ENCODE measurements around the gene ABCB6. TPM values are rescaled to one million over a fixed set of nuclear protein-coding genes. Genes with fewer than 3 reads are reported as not detected.

ABCB6 gene
- polyA plus RNA-seq, 1 donor from 2014 or later: 1.2 TPM

DNA sequence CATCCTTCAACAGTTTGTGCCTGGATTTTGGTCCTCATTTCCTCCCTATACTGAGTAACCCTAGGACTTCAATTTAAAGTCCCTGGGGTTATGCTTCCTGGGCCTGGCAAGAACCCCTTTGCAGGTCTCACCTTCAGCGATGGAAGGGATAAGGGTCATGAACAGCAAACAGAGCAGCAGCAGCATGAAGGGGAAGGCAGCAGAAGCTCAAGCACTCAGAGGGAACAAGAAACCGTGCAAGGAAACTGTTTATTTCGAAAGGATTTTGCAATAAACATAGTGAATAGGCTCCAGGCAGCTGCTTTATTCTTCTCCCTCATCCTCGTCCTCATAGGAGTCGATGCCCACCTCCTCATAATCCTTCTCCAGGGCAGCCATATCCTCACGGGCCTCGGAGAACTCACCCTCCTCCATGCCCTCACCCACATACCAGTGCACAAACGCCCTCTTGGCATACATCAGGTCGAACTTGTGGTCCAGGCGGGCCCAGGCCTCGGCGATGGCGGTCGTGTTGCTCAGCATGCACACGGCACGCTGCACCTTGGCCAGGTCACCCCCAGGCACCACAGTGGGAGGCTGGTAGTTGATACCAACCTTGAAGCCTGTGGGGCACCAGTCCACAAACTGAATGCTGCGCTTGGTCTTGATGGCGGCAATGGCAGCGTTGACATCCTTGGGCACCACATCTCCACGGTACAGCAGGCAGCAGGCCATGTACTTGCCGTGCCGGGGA, 31.5 kb upstream of the ABCB6 start:
- Mint-ChIP-seq H3K9me3 (no peaks in the 10 kb centered on the region), H3K27me3 (no peaks in the 10 kb centered on the region), H3K4me3 (peak overlapping the region; percentile 83 to 95 (median 89)), H3K4me1 (peaks cover 49 to 68% (median 54%) of the 10 kb centered on the region in 3 donors), H3K36me3 (peaks cover 7% of the 10 kb centered on the region), H3K27ac (peak overlapping the region; percentile 85 to 96 (median 92))

DNA sequence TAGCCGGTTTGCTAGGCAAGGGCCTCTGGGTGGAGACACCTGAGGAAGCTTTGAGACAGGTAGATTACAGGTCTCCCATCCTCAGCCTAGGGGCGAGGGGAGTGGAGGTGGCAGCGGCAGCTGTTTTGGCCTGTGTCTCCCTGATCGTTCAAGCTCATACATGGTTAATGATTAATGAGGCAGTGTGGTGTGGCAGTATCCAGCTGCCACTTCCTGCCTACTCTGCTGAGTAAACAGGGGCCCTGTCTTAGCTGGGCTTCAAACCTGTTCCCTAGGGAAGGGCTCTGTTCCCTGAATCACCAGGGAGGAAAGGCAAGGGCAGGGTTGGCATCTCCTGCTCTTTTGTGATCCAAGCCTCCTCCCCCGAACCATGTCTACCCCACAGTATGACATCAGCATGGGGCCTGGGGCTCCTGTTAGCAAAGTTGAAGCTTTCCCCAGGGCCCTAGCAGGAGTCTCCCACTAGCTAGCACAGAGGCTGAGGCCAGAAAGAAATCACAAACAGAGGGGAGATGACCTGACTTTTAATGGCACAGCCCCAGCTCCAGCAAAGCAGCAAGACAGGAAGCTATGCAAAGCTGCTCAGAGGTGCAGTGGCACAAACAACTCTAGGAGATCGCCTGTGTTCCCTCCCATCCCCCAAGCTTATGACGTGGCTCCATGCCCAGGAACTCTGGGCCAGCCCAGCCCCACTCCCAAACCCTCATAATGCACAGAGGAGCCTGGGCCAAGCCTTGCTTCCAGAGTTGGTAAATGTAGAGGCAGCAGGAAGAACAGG, 30.6 kb upstream of the ABCB6 start:
- peaks cover 50 to 68% (median 57%) of the 10 kb centered on the region in 3 donors for H3K4me1 Mint-ChIP-seq
- peaks cover 7% of the 10 kb centered on the region for H3K36me3 Mint-ChIP-seq
- H3K27me3 Mint-ChIP-seq: no peaks in the 10 kb centered on the region
- H3K27ac Mint-ChIP-seq: peak overlapping the region; percentile 85 to 96 (median 91)
- peak overlapping the region; percentile 83 to 95 (median 89) for H3K4me3 Mint-ChIP-seq
- H3K9me3 Mint-ChIP-seq: no peaks in the 10 kb centered on the region

DNA sequence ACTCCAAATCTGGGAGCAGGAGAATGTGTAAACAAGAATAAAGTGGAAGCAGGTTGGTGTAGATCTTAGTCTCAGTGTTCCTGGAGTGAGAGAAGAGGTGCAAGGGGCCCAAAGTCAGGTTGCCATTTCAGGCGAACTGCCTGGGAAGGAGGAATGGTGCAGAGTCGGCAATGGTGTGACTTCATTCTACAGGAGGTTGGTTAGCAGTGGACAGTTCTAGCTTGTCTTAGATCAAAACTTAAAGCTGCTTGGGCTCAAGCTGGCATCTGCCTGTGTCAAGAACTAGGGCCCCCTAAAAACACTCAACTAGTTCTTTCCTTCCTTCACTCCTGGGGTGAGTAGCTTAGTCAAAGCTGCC, 30.1 kb upstream of the ABCB6 start:
- peak overlapping the region; percentile 83 to 95 (median 89) for H3K4me3 Mint-ChIP-seq
- peaks cover 7% of the 10 kb centered on the region for H3K36me3 Mint-ChIP-seq
- no peaks in the 10 kb centered on the region for H3K9me3 Mint-ChIP-seq
- H3K27ac Mint-ChIP-seq: peak overlapping the region; percentile 85 to 96 (median 91)
- H3K27me3 Mint-ChIP-seq: no peaks in the 10 kb centered on the region
- peaks cover 50 to 68% (median 58%) of the 10 kb centered on the region in 3 donors for H3K4me1 Mint-ChIP-seq

DNA sequence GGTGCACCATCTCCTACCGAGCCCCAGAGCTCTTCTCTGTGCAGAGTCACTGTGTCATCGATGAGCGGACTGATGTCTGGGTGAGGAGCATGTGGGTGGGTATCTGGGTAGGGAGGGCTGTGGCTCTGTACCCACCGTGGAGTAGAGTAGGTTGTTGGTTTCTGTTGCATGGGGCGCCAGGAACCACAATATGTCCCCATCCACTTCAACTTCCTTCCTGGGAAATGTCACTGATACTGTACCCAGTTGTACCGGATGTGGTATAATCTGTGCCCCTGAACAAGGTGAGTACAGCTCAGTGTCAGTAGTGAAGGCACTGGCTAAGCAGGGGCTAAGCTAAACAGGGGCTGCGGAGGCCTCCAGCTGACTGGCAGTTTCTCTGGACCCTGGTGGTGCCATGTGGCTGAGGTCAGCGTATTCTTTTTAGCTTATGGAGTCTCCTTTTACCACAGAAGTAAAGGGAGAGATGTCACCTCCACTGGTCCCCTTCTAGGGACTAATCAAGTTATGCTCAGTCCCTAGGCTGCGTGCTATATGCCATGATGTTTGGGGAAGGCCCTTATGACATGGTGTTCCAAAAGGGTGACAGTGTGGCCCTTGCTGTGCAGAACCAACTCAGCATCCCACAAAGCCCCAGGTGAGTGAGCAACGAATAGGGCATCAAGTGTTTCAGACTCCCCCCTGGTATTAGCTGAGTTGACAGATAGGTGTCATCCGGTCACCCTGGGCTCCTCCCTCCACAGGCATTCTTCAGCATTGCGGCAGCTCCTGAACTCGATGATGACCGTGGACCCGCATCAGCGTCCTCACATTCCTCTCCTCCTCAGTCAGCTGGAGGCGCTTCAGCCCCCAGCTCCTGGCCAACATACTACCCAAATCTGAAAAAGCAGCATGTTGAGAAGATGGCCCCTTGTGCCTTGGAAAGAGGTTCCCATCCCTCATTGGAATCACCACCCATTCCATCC, 29.2 kb upstream of the ABCB6 start:
- H3K4me3 Mint-ChIP-seq: peak overlapping the region; percentile 83 to 95 (median 89)
- no peaks in the 10 kb centered on the region for H3K9me3 Mint-ChIP-seq
- peaks cover 50 to 68% (median 58%) of the 10 kb centered on the region in 3 donors for H3K4me1 Mint-ChIP-seq
- peaks cover 1% of the 10 kb centered on the region for H3K27me3 Mint-ChIP-seq
- peaks cover 7% of the 10 kb centered on the region for H3K36me3 Mint-ChIP-seq
- H3K27ac Mint-ChIP-seq: peak overlapping the region; percentile 85 to 96 (median 93)

DNA sequence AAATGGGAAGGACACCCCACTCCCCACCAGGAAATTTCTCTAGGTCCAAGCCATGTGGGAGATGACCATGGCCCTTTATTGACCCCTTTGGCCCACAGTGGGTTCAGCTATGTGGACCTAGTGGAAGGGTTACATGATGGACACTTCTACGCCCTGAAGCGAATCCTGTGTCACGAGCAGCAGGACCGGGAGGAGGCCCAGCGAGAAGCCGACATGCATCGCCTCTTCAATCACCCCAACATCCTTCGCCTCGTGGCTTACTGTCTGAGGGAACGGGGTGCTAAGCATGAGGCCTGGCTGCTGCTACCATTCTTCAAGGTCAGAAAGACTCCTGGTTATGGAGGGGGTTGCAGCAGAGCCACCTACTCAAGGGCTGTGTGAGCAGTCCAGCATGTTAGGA, 27.8 kb upstream of the ABCB6 start:
- H3K4me1 Mint-ChIP-seq: peaks cover 41 to 59% (median 53%) of the 10 kb centered on the region in 3 donors
- H3K9me3 Mint-ChIP-seq: no peaks in the 10 kb centered on the region
- H3K27ac Mint-ChIP-seq: peak overlapping the region in 2 of 3 donors; percentile 85 to 97
- H3K4me3 Mint-ChIP-seq: peak overlapping the region; percentile 41 to 95 (median 86)
- H3K36me3 Mint-ChIP-seq: peaks cover 4% of the 10 kb centered on the region
- H3K27me3 Mint-ChIP-seq: peaks cover 1% of the 10 kb centered on the region

DNA sequence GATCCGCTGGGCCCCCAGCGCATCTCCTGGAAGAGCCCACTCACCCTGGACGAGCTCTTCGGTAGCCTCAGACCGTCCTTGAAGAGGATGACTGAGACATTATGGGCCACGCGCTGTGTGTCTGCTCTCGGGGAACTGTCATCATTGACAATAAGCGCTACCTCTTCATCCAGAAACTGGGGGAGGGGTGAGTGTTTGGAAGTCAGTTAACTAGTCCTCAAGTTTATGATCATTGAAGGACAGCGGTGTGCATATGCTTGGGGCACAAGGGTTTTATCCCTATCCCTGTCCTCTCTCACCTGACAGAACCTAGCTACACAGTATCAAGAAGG, 27.1 kb upstream of the ABCB6 start:
- H3K4me3 Mint-ChIP-seq: peak overlapping the region; percentile 84 to 96 (median 92)
- no peaks in the 10 kb centered on the region for H3K9me3 Mint-ChIP-seq
- H3K27me3 Mint-ChIP-seq: peaks cover 1% of the 10 kb centered on the region
- peaks cover 3% of the 10 kb centered on the region for H3K36me3 Mint-ChIP-seq
- peak overlapping the region; percentile 85 to 98 (median 97) for H3K27ac Mint-ChIP-seq
- H3K4me1 Mint-ChIP-seq: peaks cover 34 to 52% (median 46%) of the 10 kb centered on the region in 3 donors

DNA sequence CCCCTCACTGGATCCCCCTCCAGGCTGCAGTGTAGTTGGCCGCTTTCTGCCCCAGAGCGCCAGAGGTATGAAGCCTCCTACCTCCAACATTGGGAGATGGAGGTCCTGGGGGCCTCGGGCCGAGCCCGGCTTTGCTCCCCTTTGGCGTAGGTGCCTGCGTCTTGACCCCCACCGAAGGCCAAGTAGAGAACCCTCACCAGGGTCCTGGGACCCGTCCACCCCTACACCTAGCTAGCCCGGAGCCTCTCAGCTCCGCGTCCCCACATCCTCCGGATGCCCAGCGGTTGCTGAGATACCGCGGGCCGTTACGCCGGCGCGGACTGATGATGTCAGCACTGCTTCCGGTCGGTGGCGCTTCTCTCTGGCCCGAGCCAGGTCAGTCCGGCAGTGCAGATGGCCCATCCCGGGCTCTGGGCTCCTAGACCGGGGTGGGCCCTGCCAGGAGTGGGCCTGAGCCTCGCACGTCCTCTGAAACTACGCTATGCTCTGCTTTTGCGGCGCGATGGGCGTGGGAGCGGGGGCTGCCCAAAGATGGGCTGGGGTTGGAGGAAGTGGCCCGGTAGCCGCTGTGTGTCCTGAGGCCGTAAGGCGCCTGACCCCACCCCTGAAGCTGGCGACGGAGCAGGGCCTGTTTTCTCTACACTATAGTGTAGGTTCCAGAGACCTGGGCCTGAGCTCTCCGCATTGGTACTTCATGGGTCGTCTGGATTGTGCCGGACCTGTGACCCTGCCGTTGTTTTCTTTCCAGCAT, 26.6 kb upstream of the ABCB6 start, which contains the start of the genes GLB1L and STK16:
TSS of gene GLB1L (minus strand) at position 297 of the 751 bp plus-strand sequence. CDS start 1,871 bp downstream, outside the sequence.
TSS of gene STK16 (plus strand) at position 332 of the 751 bp plus-strand sequence. CDS start 521 bp downstream, outside the sequence.
- peaks cover 1% of the 10 kb centered on the region for H3K36me3 Mint-ChIP-seq
- peaks cover 1% of the 10 kb centered on the region for H3K27me3 Mint-ChIP-seq
- no peaks in the 10 kb centered on the region for H3K9me3 Mint-ChIP-seq
- H3K4me1 Mint-ChIP-seq: peaks cover 33 to 47% (median 43%) of the 10 kb centered on the region in 3 donors
- peak within 1 kb of the TSS; percentile 84 to 96 (median 92) for H3K4me3 Mint-ChIP-seq
- peak within 1 kb of the TSS; percentile 85 to 98 (median 97) for H3K27ac Mint-ChIP-seq

DNA sequence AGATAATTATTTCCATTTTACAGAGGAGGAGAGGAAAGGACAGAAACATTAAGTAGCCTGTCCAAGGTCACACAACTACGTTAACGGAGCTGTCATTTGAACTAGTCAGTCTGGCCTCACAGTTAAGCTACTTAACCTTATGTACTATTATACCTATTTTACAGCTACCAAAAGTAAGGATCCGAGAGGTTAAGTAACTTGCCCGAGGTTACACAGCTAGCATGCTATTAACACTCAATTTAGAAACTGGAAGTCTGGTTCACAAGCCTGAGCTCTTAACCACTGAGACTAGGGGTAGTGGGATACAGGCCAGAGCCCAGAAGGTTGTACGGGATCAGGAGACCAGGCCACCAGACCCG, 26.0 kb upstream of the ABCB6 start:
- Mint-ChIP-seq H3K36me3 (peaks cover 1% of the 10 kb centered on the region), H3K9me3 (no peaks in the 10 kb centered on the region), H3K4me1 (peaks cover 27 to 42% (median 41%) of the 10 kb centered on the region in 3 donors)

DNA sequence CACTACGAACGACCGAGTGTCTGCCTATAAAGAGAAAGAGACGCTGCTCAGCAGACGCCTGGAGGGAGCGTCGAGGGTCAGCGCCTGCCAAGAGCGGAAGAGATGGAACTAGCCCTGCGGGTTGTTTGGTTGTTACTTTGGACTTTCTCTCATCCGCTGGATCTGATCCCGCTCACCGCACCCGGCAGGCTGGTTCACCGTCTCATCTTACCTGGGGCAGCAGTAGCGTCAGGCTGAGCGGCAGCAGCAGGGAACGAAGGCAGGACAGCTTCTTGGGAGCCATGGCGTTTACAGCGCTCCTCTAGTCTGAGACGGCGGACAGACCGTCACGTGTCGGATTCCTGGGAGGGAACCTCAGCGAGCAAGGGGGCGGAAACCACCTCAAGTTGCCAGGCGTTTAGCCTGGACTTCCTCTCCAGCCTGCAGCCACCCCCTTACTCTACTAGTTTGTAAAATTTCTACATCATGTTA, 24.6 kb upstream of the ABCB6 start:
- H3K36me3 Mint-ChIP-seq: peaks cover 1% of the 10 kb centered on the region
- H3K27me3 Mint-ChIP-seq: peaks cover 1% of the 10 kb centered on the region
- peak overlapping the region; percentile 39 to 68 (median 50) for H3K4me3 Mint-ChIP-seq
- H3K27ac Mint-ChIP-seq: peak overlapping the region; percentile 63 to 73 (median 72)
- no peaks in the 10 kb centered on the region for H3K9me3 Mint-ChIP-seq
- H3K4me1 Mint-ChIP-seq: peaks cover 15 to 29% (median 28%) of the 10 kb centered on the region in 3 donors

More for the DNA sequence above, 26.0 kb upstream of the ABCB6 start:
- Mint-ChIP-seq H3K4me3 (peak overlapping the region; percentile 84 to 96 (median 92)), H3K27ac (peak overlapping the region; percentile 85 to 98 (median 97)), H3K27me3 (peaks cover 1% of the 10 kb centered on the region)

DNA sequence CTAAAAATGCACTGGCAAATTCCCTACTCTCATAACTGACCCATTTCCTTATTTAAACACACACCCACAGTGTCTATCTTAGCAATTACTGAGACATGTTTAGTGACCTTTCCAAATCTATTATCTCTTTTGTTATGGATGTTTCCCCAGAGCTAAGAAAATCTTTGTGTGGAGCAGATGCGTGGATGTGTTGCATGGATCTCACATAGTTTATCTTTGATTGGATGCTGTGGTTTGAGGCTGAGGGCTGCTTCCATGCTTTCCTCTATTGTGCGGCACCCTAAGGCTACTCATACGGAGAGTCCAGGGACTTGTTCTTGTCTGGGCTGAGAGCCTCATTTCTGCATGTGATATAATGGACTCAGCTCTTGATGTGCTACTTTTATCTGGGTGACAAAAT, 15.6 kb upstream of the ABCB6 start:
- no peaks in the 10 kb centered on the region for H3K27me3 Mint-ChIP-seq
- peaks cover 6% of the 10 kb centered on the region for H3K36me3 Mint-ChIP-seq
- peak overlapping the region in 1 of 4 donors; percentile 76 for H3K4me3 Mint-ChIP-seq
- no peak overlapping the region for H3K27ac Mint-ChIP-seq
- H3K9me3 Mint-ChIP-seq: no peaks in the 10 kb centered on the region
- peaks cover 6 to 17% (median 15%) of the 10 kb centered on the region in 3 donors for H3K4me1 Mint-ChIP-seq

DNA sequence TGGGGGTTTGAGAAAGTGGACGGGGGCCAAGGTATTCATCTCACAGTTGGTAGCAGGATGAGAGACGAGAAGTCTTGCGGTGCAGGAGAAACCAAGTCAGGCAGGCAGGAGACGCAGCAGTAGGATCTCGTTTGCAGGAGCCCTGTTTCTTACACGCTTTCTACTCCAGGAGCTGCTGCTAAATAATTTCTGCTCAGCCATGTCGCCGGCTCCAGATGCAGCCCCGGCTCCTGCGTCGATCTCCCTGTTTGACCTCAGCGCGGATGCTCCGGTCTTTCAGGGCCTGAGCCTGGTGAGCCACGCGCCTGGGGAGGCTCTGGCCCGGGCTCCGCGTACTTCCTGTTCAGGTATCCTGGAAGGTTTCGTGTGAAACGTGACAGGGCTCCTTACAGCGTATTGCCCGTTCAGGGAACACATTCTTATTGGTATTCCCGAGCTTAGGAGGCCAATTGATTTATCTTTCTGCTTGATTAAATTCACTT, 11.3 kb upstream of the ABCB6 start:
- Mint-ChIP-seq H3K36me3 (peaks cover 5% of the 10 kb centered on the region), H3K27me3 (no peaks in the 10 kb centered on the region), H3K27ac (peak overlapping the region; percentile 92 to 98 (median 97)), H3K4me3 (peak overlapping the region; percentile 99 to 100 (median 100)), H3K4me1 (peaks cover 16 to 28% (median 20%) of the 10 kb centered on the region in 3 donors), H3K9me3 (no peaks in the 10 kb centered on the region)

DNA sequence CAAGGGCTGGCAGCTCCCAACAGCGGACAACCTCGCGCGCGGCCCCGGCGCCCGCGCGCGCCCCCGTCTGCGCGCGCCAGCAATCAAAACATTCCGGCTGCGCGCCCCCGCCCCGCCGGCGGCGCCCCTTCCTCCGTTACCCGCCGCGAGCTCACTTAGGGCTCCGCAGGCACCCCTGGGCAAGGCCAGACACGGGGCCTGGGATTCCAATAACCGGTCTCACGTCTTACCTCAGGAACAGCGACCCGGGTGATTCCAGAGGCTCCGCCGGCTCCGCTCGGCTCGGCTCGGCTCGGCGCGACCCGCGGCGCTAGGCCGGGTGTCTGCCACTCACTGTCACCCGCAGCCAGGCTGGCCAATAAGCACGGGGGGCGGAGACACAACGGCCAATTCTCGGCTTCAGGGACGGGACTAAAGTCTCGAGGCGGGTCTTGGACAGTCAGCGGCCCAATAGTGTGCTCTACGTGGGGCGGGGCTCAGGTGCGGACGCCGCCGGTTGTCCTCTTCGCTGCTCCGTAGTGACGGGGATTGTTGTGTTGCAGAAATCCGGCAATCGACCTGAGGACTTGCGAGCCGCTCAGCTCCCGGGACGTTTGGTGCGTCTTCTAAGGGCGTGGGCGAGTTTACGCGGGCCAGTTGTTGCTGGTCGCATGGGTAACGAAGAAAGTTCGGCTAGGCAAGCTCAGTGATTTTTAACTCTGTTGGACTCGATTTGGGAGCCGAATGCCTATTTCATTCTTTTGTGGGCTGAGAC, 10.7 kb upstream of the ABCB6 start, which contains the start of the genes ANKZF1 and ATG9A:
TSS of gene ANKZF1 (plus strand) at position 502 of the 754 bp plus-strand sequence. CDS start 452 bp downstream, outside the sequence.
TSS of gene ATG9A (minus strand) at position 332 of the 754 bp plus-strand sequence. CDS start 1,612 bp downstream, outside the sequence.
- Mint-ChIP-seq H3K27me3 (no peaks in the 10 kb centered on the region), H3K4me3 (peak within 1 kb of the TSS; percentile 99 to 100 (median 100)), H3K36me3 (peaks cover 5% of the 10 kb centered on the region), H3K9me3 (no peaks in the 10 kb centered on the region), H3K4me1 (peaks cover 19 to 26% (median 21%) of the 10 kb centered on the region in 3 donors), H3K27ac (peak within 1 kb of the TSS; percentile 92 to 98 (median 97))

Data from IgD-negative memory B cell (primary cell).